OCI-LY3 (cell line): ENCODE data around the gene METTL27.
"Not testable (repeated sequence)": the region's sequence is repeated elsewhere in the genome, so short reads cannot be mapped to it uniquely, and the experiment has no call there.

Experiments used
- EZH2phosphoT487 ChIP-seq: fragments of 200-600 bp; shearing (Covaris generic); IDR thresholded peaks from 2 replicates; pipeline ENCODE4 v1.6.1; 2018; ENCODE audit warnings: antibody characterized with exemption, mixed run types, low read depth
- TF ChIP-seq, protein P1 (sequence below): fragments of 200-600, 300-600 bp; sonication (generic); IDR thresholded peaks from 2 replicates; pipeline ENCODE4 v1.5.1; 2014; ENCODE audit warnings: antibody characterized with exemption, low read length, low read depth

DNA sequence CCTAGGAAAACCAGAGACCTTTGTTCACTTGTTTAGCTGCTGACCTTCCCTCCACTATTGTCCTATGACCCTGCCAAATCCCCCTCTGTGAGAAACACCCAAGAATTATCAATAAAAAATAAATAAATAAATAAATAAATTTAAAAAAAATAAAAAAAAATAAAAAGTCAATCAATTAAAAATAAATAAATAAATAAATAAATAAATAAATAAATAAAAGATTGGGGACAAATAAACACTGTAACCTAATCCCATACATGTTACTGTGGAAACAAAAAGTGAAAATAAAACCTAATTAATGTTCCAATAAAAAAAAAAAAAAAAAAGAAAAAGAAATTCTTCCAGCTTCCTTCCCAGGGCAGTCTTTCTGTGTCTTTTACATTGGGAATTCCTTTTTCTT, 5.1 kb downstream of the METTL27 start:
- TF ChIP-seq, protein P1, sequence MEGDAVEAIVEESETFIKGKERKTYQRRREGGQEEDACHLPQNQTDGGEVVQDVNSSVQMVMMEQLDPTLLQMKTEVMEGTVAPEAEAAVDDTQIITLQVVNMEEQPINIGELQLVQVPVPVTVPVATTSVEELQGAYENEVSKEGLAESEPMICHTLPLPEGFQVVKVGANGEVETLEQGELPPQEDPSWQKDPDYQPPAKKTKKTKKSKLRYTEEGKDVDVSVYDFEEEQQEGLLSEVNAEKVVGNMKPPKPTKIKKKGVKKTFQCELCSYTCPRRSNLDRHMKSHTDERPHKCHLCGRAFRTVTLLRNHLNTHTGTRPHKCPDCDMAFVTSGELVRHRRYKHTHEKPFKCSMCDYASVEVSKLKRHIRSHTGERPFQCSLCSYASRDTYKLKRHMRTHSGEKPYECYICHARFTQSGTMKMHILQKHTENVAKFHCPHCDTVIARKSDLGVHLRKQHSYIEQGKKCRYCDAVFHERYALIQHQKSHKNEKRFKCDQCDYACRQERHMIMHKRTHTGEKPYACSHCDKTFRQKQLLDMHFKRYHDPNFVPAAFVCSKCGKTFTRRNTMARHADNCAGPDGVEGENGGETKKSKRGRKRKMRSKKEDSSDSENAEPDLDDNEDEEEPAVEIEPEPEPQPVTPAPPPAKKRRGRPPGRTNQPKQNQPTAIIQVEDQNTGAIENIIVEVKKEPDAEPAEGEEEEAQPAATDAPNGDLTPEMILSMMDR: not testable (repeated sequence)
- not testable (repeated sequence) for TF ChIP-seq EZH2phosphoT487
